ENCODE measurements around the gene GNG5.

GRCh38 chr1:84481317-84481716, 25.1 kb downstream of the GNG5 start:
- no peak for TF ChIP-seq CTCF (IDR thresholded peaks at IDR 0.05)
- TF ChIP-seq EZH2 (IDR thresholded peaks at IDR 0.05; ENCODE audit: borderline replicate concordance, insufficient read depth, low read depth, low read length, poor library complexity, severe bottlenecking) = no peak

All from B cell (primary cell).